Measurements from ENCODE around the gene CAPN14. TPM values are rescaled to one million over a fixed set of nuclear protein-coding genes. Genes with fewer than 3 reads are reported as not detected.

CAPN14 gene
- total RNA-seq, 2 donors from 2014 or later = 0.08 TPM; not detected in 1

GRCh38 chr2:31222071-31222470 lies 4.8 kb upstream of the CAPN14 start:
- intact Hi-C loops (cut with DNase I) = no loop called here
- no peak overlapping the region for H3K4me3 ChIP-seq
- DNase-seq = no peak
- H3K27ac ChIP-seq = no peak overlapping the region
- H3K36me3 ChIP-seq = no peaks in the 10 kb centered on the region
- TF ChIP-seq CTCF (IDR thresholded peaks at IDR 0.05) = no peak
- H3K4me1 ChIP-seq = no peaks in the 10 kb centered on the region
- no peak overlapping the region for H3K9ac ChIP-seq (ENCODE audit: low read depth in 2 of 2, low read length in 2 of 2)
- no peaks in the 10 kb centered on the region for H3K9me3 ChIP-seq
- no peaks in the 10 kb centered on the region for H3K27me3 ChIP-seq

- no peaks in the 10 kb centered on the region for H3K27me3 ChIP-seq
- H3K9me3 ChIP-seq = no peaks in the 10 kb centered on the region
- no peak overlapping the region for H3K9ac ChIP-seq (ENCODE audit: low read depth in 2 of 2, low read length in 2 of 2)
- DNase-seq = no peak
- no peaks in the 10 kb centered on the region for H3K4me1 ChIP-seq
- H3K27ac ChIP-seq = no peak overlapping the region
- no peak overlapping the region for H3K4me3 ChIP-seq
- H3K36me3 ChIP-seq = no peaks in the 10 kb centered on the region
- no peak for TF ChIP-seq CTCF (IDR thresholded peaks at IDR 0.05)
- intact Hi-C loops (cut with DNase I) = no loop called here
Measured at GRCh38 chr2:31221544-31221943, 4.2 kb upstream of the CAPN14 start.

DNA sequence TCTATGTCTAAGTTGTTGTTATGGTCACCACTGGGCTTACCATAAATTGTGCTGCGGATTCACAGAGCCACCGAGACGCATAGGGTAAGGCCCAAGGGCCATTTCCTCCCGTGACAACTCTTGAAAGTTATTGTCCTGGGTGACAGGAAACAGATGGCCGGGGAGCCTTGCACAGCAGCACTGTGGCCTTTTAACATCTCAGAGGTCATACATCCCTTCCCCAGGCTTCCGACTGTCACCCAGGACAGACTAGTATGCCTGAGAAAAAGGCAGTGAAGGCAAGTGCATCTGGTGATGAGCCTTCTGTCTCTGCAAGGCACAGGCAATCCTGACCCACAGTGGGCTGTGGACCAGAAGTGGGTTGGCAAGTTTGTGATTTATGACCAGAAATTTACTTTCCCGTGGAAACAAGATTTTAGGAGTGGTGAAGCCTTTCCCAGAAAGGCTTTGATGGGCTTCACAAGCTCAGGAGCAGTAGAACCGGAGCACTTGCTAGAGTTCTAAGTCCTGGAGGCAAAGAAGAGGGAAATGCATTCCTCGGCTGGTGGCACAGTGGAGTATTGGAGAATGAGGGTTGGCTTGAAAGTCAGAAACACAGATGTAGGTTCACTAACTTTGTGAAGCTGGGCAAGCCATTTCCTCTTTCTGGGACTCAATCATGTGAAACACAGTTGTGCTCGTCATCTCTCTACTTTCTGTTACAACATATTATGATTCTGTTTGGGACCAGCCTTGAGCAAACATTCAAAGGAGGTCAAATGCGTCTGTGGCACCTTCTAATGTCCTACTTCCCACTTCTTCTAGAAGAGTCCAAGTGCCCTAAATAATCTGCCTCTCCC lies 2.0 kb upstream of the CAPN14 start:
- intact Hi-C loops (cut with DNase I) = no loop called here
- H3K4me3 ChIP-seq = no peak overlapping the region
- H3K9ac ChIP-seq (ENCODE audit: low read depth in 2 of 2, low read length in 2 of 2) = no peak overlapping the region
- no peak for TF ChIP-seq CTCF (IDR thresholded peaks at IDR 0.05)
- H3K27me3 ChIP-seq = no peaks in the 10 kb centered on the region
- H3K4me1 ChIP-seq = no peaks in the 10 kb centered on the region
- no peaks in the 10 kb centered on the region for H3K36me3 ChIP-seq
- no peaks in the 10 kb centered on the region for H3K9me3 ChIP-seq
- DNase-seq = no peak
- H3K27ac ChIP-seq = no peak overlapping the region

- Histone ChIP-seq H3K4me3 (no peak overlapping the region), H3K4me1 (no peaks in the 10 kb centered on the region), H3K9ac (ENCODE audit: low read depth in 2 of 2, low read length in 2 of 2) (no peak overlapping the region), H3K27ac (no peak overlapping the region), H3K27me3 (no peaks in the 10 kb centered on the region), H3K9me3 (no peaks in the 10 kb centered on the region), H3K36me3 (no peaks in the 10 kb centered on the region)
- intact Hi-C loops (cut with DNase I) = no loop called here
- no peak for DNase-seq
- TF ChIP-seq CTCF (IDR thresholded peaks at IDR 0.05) = no peak
Measured at GRCh38 chr2:31216734-31217133, 581 bp downstream of the CAPN14 start.

DNA sequence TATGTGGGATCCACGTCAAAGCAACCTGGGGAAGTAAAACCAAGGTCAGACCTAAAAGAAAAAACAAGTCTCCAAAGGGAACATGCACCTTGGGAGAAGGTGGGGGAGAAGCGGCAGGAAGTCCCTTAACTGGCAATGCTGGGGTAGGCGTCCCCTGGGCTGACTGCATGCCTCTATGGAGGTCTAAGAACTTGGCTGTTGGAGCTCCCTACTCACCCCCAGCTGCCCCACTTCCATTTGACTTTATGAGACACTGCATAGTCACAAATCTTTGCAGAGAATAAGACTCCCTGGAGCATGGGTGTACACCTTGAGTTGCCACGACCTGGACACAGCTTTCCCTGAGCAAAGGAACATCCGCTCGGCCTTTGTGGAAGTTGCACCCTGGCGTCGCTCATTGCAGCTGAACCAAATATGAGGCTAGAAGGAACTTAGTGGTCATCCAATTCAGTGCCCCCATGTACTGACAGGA lies 2.8 kb downstream of the CAPN14 start:
- no peak overlapping the region for H3K4me3 ChIP-seq
- no peak overlapping the region for H3K27ac ChIP-seq
- H3K27me3 ChIP-seq = no peaks in the 10 kb centered on the region
- H3K9ac ChIP-seq (ENCODE audit: low read depth in 2 of 2, low read length in 2 of 2) = no peak overlapping the region
- H3K9me3 ChIP-seq = no peaks in the 10 kb centered on the region
- no peaks in the 10 kb centered on the region for H3K36me3 ChIP-seq
- DNase-seq = no peak
- H3K4me1 ChIP-seq = no peaks in the 10 kb centered on the region
- intact Hi-C loops (cut with DNase I) = no loop called here
- TF ChIP-seq CTCF (IDR thresholded peaks at IDR 0.05) = no peak

All from colonic mucosa (tissue), 4 donors.